Suprapubic skin (tissue), 3 donors: Measurements from ENCODE around the gene PIM1.

Source experiments
- CTCF ChIP-seq, 2 donors: fragments of 200-600 bp in 1 of 2; fragments of 450-650 bp in 1 of 2; sonication (generic) in 1 of 2; IDR thresholded peaks; one replicate each; pipeline ENCODE4 v1.5.1; 2016 to 2019; ENCODE audit warnings: antibody characterized with exemption in 2 of 2, mild to moderate bottlenecking in 1 of 2, moderate library complexity in 1 of 2
- POLR2A ChIP-seq, 2 donors: fragments of 450-650 bp; IDR thresholded peaks; one replicate each; pipeline ENCODE4 v1.6.1; 2017; ENCODE audit warnings: antibody characterized with exemption in 2 of 2, mild to moderate bottlenecking in 2 of 2, moderate library complexity in 2 of 2

- TF ChIP-seq CTCF (IDR thresholded peaks at IDR 0.05) (no peak), POLR2A (IDR thresholded peaks at IDR 0.05) (no peak)
These were observed 42.9 kb upstream of the PIM1 start for GRCh38 chr6:37126961-37127616.
